Activated T-cell treated with anti-CD3 and anti-CD28 coated beads, Interleukin-2, amount 50 U/mL, for 24 hours (primary cell): ENCODE results near the gene TCN1.
"Not testable (repeated sequence)": the region's sequence is repeated elsewhere in the genome, so short reads cannot be mapped to it uniquely, and the experiment has no call there.

Source experiments
- DNase-seq: peaks from one replicate; pipeline ENCODE4 v3.0.0-alpha.2; 2020
- H3K27ac Mint-ChIP-seq: 2 replicates; pipeline ENCODE4 v1.8.0; 2020; ENCODE audit warnings: mild to moderate bottlenecking, mixed read lengths
- H3K27me3 Mint-ChIP-seq: 2 replicates; pipeline ENCODE4 v1.8.0; 2020; ENCODE audit warnings: mixed read lengths
- H3K36me3 Mint-ChIP-seq: 2 replicates; pipeline ENCODE4 v1.8.0; 2020; ENCODE audit warnings: low read depth, mixed read lengths
- H3K4me1 Mint-ChIP-seq: 2 replicates; pipeline ENCODE4 v1.8.0; 2020; ENCODE audit warnings: low read depth, mixed read lengths
- H3K4me3 Mint-ChIP-seq: 2 replicates; pipeline ENCODE4 v1.8.0; 2020; ENCODE audit warnings: mild to moderate bottlenecking, moderate library complexity, mixed read lengths
- H3K9me3 Mint-ChIP-seq: 2 replicates; pipeline ENCODE4 v1.8.0; 2020; ENCODE audit warnings: mixed read lengths

TCN1 gene

GRCh38 chr11:59845399-59845798 lies 20.9 kb downstream of the TCN1 start, which contains the start of gene CBLIF:
CBLIF (minus strand) TSS chr11:59845499; CDS start chr11:59845453, 46 bp downstream.
- H3K27me3 Mint-ChIP-seq = peaks cover 4% of the 10 kb centered on the region
- no peaks in the 10 kb centered on the region for H3K4me1 Mint-ChIP-seq
- no peak within 1 kb of the TSS for H3K27ac Mint-ChIP-seq
- no peaks in the 10 kb centered on the region for H3K36me3 Mint-ChIP-seq
- DNase-seq = no peak
- no peaks in the 10 kb centered on the region for H3K9me3 Mint-ChIP-seq
- no peak within 1 kb of the TSS for H3K4me3 Mint-ChIP-seq

GRCh38 chr11:59842316-59842715 lies 24.0 kb downstream of the TCN1 start:
- DNase-seq = no peak
- H3K27me3 Mint-ChIP-seq = peaks cover 7% of the 10 kb centered on the region
- no peak overlapping the region for H3K4me3 Mint-ChIP-seq
- H3K4me1 Mint-ChIP-seq = no peaks in the 10 kb centered on the region
- H3K9me3 Mint-ChIP-seq = no peaks in the 10 kb centered on the region
- H3K27ac Mint-ChIP-seq = no peak overlapping the region
- no peaks in the 10 kb centered on the region for H3K36me3 Mint-ChIP-seq

GRCh38 chr11:59841514-59841913 lies 24.8 kb downstream of the TCN1 start:
- no peaks in the 10 kb centered on the region for H3K9me3 Mint-ChIP-seq
- H3K36me3 Mint-ChIP-seq = no peaks in the 10 kb centered on the region
- H3K4me1 Mint-ChIP-seq = no peaks in the 10 kb centered on the region
- DNase-seq = no peak
- H3K4me3 Mint-ChIP-seq = no peak overlapping the region
- H3K27ac Mint-ChIP-seq = no peak overlapping the region
- peaks cover 7% of the 10 kb centered on the region for H3K27me3 Mint-ChIP-seq

- Mint-ChIP-seq H3K4me1 (no peaks in the 10 kb centered on the region), H3K36me3 (no peaks in the 10 kb centered on the region), H3K27me3 (peaks cover 7% of the 10 kb centered on the region), H3K27ac (no peak overlapping the region), H3K4me3 (no peak overlapping the region), H3K9me3 (no peaks in the 10 kb centered on the region)
- no peak for DNase-seq
Measured at GRCh38 chr11:59839615-59840014, 26.7 kb downstream of the TCN1 start.

- no peaks in the 10 kb centered on the region for H3K36me3 Mint-ChIP-seq
Measured at GRCh38 chr11:59833602-59834001, 32.7 kb downstream of the TCN1 start.

GRCh38 chr11:59829358-59829757 lies 36.9 kb downstream of the TCN1 start:
- no peak for DNase-seq
- Mint-ChIP-seq H3K9me3 (no peaks in the 10 kb centered on the region), H3K27ac (no peak overlapping the region), H3K4me3 (no peak overlapping the region), H3K36me3 (no peaks in the 10 kb centered on the region), H3K4me1 (peaks cover 2% of the 10 kb centered on the region), H3K27me3 (no peaks in the 10 kb centered on the region)

More at GRCh38 chr11:59833602-59834001, 32.7 kb downstream of the TCN1 start:
- Mint-ChIP-seq H3K4me1 (peaks cover 2% of the 10 kb centered on the region), H3K4me3 (no peak overlapping the region), H3K27ac (no peak overlapping the region), H3K9me3 (no peaks in the 10 kb centered on the region), H3K27me3 (peaks cover 3% of the 10 kb centered on the region)
- DNase-seq = no peak

- Mint-ChIP-seq H3K9me3 (no peaks in the 10 kb centered on the region), H3K4me3 (no peak overlapping the region), H3K27me3 (no peaks in the 10 kb centered on the region), H3K27ac (no peak overlapping the region), H3K4me1 (peaks cover 4% of the 10 kb centered on the region), H3K36me3 (no peaks in the 10 kb centered on the region)
- no peak for DNase-seq
Measured at GRCh38 chr11:59822989-59823566, 43.2 kb downstream of the TCN1 start.

- Mint-ChIP-seq H3K27ac (no peak overlapping the region), H3K4me3 (no peak overlapping the region)
Measured at GRCh38 chr11:59818572-59818971, 47.7 kb downstream of the TCN1 start.

GRCh38 chr11:59816434-59816833 lies 49.9 kb downstream of the TCN1 start:
- H3K4me3 Mint-ChIP-seq, H3K36me3 Mint-ChIP-seq, H3K4me1 Mint-ChIP-seq, H3K9me3 Mint-ChIP-seq, DNase-seq, H3K27me3 Mint-ChIP-seq, H3K27ac Mint-ChIP-seq: not testable (repeated sequence)

More at GRCh38 chr11:59818572-59818971, 47.7 kb downstream of the TCN1 start:
- no peaks in the 10 kb centered on the region for H3K27me3 Mint-ChIP-seq
- no peaks in the 10 kb centered on the region for H3K9me3 Mint-ChIP-seq
- no peaks in the 10 kb centered on the region for H3K36me3 Mint-ChIP-seq
- peaks cover 8% of the 10 kb centered on the region for H3K4me1 Mint-ChIP-seq
- no peak for DNase-seq

- H3K9me3 Mint-ChIP-seq = no peaks in the 10 kb centered on the region
- H3K27ac Mint-ChIP-seq = no peak overlapping the region
- H3K27me3 Mint-ChIP-seq = no peaks in the 10 kb centered on the region
- no peaks in the 10 kb centered on the region for H3K36me3 Mint-ChIP-seq
- no peak overlapping the region for H3K4me3 Mint-ChIP-seq
- peaks cover 16% of the 10 kb centered on the region for H3K4me1 Mint-ChIP-seq
- DNase-seq = no peak
Measured at GRCh38 chr11:59815754-59816153, 50.5 kb downstream of the TCN1 start.

- DNase-seq = no peak
Measured at GRCh38 chr11:59814021-59814420, 52.3 kb downstream of the TCN1 start.

GRCh38 chr11:59813364-59813763 lies 52.9 kb downstream of the TCN1 start:
- peaks cover 17% of the 10 kb centered on the region for H3K36me3 Mint-ChIP-seq
- no peak for DNase-seq
- no peaks in the 10 kb centered on the region for H3K27me3 Mint-ChIP-seq
- H3K9me3 Mint-ChIP-seq = no peaks in the 10 kb centered on the region
- peaks cover 26% of the 10 kb centered on the region for H3K4me1 Mint-ChIP-seq
- no peak overlapping the region for H3K27ac Mint-ChIP-seq
- no peak overlapping the region for H3K4me3 Mint-ChIP-seq

More at GRCh38 chr11:59814021-59814420, 52.3 kb downstream of the TCN1 start:
- H3K4me3 Mint-ChIP-seq = no peak overlapping the region
- H3K27me3 Mint-ChIP-seq = no peaks in the 10 kb centered on the region
- H3K27ac Mint-ChIP-seq = no peak overlapping the region
- peaks cover 24% of the 10 kb centered on the region for H3K4me1 Mint-ChIP-seq
- H3K36me3 Mint-ChIP-seq = peaks cover 11% of the 10 kb centered on the region
- H3K9me3 Mint-ChIP-seq = no peaks in the 10 kb centered on the region

GRCh38 chr11:59812220-59812619 lies 54.1 kb downstream of the TCN1 start:
- H3K4me3 Mint-ChIP-seq = no peak overlapping the region

GRCh38 chr11:59810911-59811259 lies 55.4 kb downstream of the TCN1 start:
- no peak for DNase-seq
- Mint-ChIP-seq H3K27ac (peak overlapping the region; percentile 94), H3K4me1 (peaks cover 25% of the 10 kb centered on the region), H3K27me3 (no peaks in the 10 kb centered on the region), H3K4me3 (peak overlapping the region; percentile 95), H3K9me3 (no peaks in the 10 kb centered on the region), H3K36me3 (peaks cover 40% of the 10 kb centered on the region)

More at GRCh38 chr11:59812220-59812619, 54.1 kb downstream of the TCN1 start:
- Mint-ChIP-seq H3K27ac (no peak overlapping the region), H3K27me3 (no peaks in the 10 kb centered on the region), H3K4me1 (peaks cover 25% of the 10 kb centered on the region), H3K9me3 (no peaks in the 10 kb centered on the region), H3K36me3 (peaks cover 28% of the 10 kb centered on the region)
- no peak for DNase-seq

- H3K27me3 Mint-ChIP-seq = no peaks in the 10 kb centered on the region
- peak; percentile 96 for DNase-seq
- H3K4me1 Mint-ChIP-seq = peaks cover 25% of the 10 kb centered on the region
- H3K27ac Mint-ChIP-seq = peak within 1 kb of the TSS; percentile 94
- H3K4me3 Mint-ChIP-seq = peak within 1 kb of the TSS; percentile 95
- H3K9me3 Mint-ChIP-seq = no peaks in the 10 kb centered on the region
- H3K36me3 Mint-ChIP-seq = peaks cover 44% of the 10 kb centered on the region
Measured at GRCh38 chr11:59810189-59810910, 55.9 kb downstream of the TCN1 start, which contains the start of gene MRPL16. MRPL16 (minus strand) TSS chr11:59810778; CDS start chr11:59810658, 120 bp downstream.
